ENCODE data around the gene GM2A.

DNA sequence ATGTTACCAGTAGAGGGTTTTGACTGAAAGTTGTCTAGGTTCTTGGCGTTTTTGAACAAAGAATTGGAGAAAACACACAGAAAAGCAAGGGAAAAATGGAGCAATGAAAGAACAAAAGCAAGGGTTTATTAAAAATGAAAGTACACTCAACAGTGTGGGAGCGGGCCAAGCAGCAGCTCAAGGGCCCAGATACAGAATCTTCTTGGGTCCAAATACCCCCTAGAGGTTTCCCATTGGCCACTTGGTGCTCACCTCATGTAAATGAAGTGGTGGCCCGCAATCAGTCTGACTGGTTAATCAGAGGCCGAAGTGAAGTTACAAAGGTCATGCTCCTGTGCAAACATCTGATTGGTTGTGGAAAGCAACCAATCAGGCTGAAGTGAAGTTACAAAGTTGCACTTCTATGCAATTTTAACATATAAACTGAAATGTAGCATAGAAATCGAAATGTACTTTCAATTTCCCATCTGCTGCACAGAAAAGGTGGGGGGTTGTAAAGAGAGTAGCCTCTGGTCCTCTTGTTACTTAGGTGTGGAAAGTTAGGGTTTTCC lies 1.9 kb upstream of the GM2A start:
- no peak for TF ChIP-seq GATA2 (IDR thresholded peaks at IDR 0.05; ENCODE audit: low read depth, low read length)
- TF ChIP-seq GATA3 (IDR thresholded peaks at IDR 0.05; ENCODE audit: low read depth, low read length): no peak
